Measurements from ENCODE around the gene SMARCD2.
"Not testable (repeated sequence)": the region's sequence is repeated elsewhere in the genome, so short reads cannot be mapped to it uniquely, and the experiment has no call there.

The SMARCD2 gene

DNA sequence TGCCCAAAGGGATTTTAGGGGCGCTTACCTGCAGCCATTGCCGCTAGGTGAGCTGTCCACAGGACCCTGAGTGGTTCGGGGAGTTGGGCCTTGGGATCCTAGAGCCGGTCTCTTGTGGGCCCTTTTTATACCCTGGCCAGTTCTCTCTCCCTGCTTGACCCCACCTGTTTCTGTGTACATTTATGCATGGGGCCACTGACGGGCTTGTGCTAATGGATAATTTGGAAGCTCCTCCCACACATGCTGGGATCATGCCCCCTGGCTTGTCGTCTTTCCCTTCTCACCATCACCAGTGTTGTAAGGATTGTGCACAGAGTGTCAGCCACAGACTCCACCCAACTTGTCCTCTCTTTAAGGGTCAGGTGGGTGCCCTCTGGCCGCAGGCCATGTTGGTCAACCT is 31.1 kb upstream of the SMARCD2 start, which contains the start of gene CSH2:
Gene CSH2, minus strand, starts transcription at position 101 of the 400 bp plus-strand sequence. Its CDS starts 63 bp downstream, at position 38.
- H4K20me1 ChIP-seq (ENCODE audit: insufficient read depth, low read length, poor library complexity, severe bottlenecking); H3K79me2 ChIP-seq (ENCODE audit: insufficient read depth, low read length); H3K9ac ChIP-seq (ENCODE audit: low read depth, low read length, poor library complexity, severe bottlenecking); H3K27me3 ChIP-seq (ENCODE audit: insufficient read depth, low read length, poor library complexity, severe bottlenecking); H2AFZ ChIP-seq (ENCODE audit: low read length); H3K9me2 ChIP-seq (replicated peaks; ENCODE audit: low read depth, low read length); H3F3A ChIP-seq (ENCODE audit: low read depth); H3K4me3 ChIP-seq (ENCODE audit: low read length, poor library complexity, severe bottlenecking); H3K36me3 ChIP-seq (ENCODE audit: insufficient read depth, low read length); H3K4me1 ChIP-seq (ENCODE audit: insufficient read depth, low read length, poor library complexity, severe bottlenecking); H3K9me3 ChIP-seq (ENCODE audit: insufficient read depth, low read depth, low read length); H3K4me2 ChIP-seq (ENCODE audit: low read depth, low read length, poor library complexity, severe bottlenecking): not testable (repeated sequence)

DNA sequence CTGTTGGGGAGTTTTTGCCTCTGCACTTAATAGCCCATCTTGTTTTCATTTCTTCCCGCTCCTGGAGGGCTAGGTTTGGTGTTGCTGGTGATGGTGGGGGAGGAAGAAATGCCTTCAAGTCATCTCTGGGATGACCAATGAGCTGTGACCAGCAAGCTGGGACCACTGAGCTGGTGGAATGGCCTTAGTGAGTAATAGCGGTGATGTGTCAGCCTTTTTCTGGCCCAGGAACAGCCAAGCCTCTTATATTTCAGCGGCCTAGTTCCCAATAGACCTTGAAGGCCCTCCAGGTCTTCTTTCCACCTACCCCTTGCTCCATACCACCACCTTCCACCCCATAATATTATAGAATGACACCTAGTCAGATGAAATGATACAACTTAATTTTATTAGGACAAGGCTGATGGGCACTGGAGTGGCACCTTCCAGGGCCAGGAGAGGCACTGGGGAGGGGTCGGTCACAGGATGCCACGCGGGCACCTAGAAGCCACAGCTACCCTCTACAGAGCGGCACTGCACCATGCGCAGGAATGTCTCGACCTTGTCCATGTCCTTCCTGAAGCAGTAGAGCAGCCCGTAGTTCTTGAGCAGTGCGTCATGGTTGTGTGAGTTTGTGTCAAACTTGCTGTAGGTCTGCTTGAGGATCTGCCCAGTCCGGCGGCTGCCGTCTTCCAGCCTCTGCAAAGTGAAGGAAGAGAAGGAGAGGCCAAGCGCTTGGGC is 29.3 kb upstream of the SMARCD2 start:
- not testable (repeated sequence) for H4K20me1 ChIP-seq (ENCODE audit: insufficient read depth, low read length, poor library complexity, severe bottlenecking); H3K9me2 ChIP-seq (replicated peaks; ENCODE audit: low read depth, low read length); H3K79me2 ChIP-seq (ENCODE audit: insufficient read depth, low read length); H3K9ac ChIP-seq (ENCODE audit: low read depth, low read length, poor library complexity, severe bottlenecking); H3K36me3 ChIP-seq (ENCODE audit: insufficient read depth, low read length); H2AFZ ChIP-seq (ENCODE audit: low read length); H3K9me3 ChIP-seq (ENCODE audit: insufficient read depth, low read depth, low read length); H3K27me3 ChIP-seq (ENCODE audit: insufficient read depth, low read length, poor library complexity, severe bottlenecking); H3K4me3 ChIP-seq (ENCODE audit: low read length, poor library complexity, severe bottlenecking); H3F3A ChIP-seq (ENCODE audit: low read depth); H3K4me2 ChIP-seq (ENCODE audit: low read depth, low read length, poor library complexity, severe bottlenecking); H3K4me1 ChIP-seq (ENCODE audit: insufficient read depth, low read length, poor library complexity, severe bottlenecking)

GRCh38 chr17:63870292-63870665 is 27.8 kb upstream of the SMARCD2 start:
- TF ChIP-seq, protein P1, sequence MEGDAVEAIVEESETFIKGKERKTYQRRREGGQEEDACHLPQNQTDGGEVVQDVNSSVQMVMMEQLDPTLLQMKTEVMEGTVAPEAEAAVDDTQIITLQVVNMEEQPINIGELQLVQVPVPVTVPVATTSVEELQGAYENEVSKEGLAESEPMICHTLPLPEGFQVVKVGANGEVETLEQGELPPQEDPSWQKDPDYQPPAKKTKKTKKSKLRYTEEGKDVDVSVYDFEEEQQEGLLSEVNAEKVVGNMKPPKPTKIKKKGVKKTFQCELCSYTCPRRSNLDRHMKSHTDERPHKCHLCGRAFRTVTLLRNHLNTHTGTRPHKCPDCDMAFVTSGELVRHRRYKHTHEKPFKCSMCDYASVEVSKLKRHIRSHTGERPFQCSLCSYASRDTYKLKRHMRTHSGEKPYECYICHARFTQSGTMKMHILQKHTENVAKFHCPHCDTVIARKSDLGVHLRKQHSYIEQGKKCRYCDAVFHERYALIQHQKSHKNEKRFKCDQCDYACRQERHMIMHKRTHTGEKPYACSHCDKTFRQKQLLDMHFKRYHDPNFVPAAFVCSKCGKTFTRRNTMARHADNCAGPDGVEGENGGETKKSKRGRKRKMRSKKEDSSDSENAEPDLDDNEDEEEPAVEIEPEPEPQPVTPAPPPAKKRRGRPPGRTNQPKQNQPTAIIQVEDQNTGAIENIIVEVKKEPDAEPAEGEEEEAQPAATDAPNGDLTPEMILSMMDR (conservative IDR thresholded peaks at IDR 0.05; ENCODE audit: low read length): 0 out of 2 replicates have a peak, but pooled peaks have one; percentile 2
- H3K4me3 ChIP-seq (ENCODE audit: low read length, poor library complexity, severe bottlenecking): not testable (repeated sequence)

GRCh38 chr17:63869491-63870291 is 27.2 kb upstream of the SMARCD2 start:
- H2AFZ ChIP-seq (ENCODE audit: low read length); H3K36me3 ChIP-seq (ENCODE audit: insufficient read depth, low read length); H3K27me3 ChIP-seq (ENCODE audit: insufficient read depth, low read length, poor library complexity, severe bottlenecking); H4K20me1 ChIP-seq (ENCODE audit: insufficient read depth, low read length, poor library complexity, severe bottlenecking); H3K4me2 ChIP-seq (ENCODE audit: low read depth, low read length, poor library complexity, severe bottlenecking); H3F3A ChIP-seq (ENCODE audit: low read depth); H3K9me3 ChIP-seq (ENCODE audit: insufficient read depth, low read depth, low read length); H3K4me1 ChIP-seq (ENCODE audit: insufficient read depth, low read length, poor library complexity, severe bottlenecking); H3K79me2 ChIP-seq (ENCODE audit: insufficient read depth, low read length); H3K9ac ChIP-seq (ENCODE audit: low read depth, low read length, poor library complexity, severe bottlenecking); H3K9me2 ChIP-seq (replicated peaks; ENCODE audit: low read depth, low read length); H3K4me3 ChIP-seq (ENCODE audit: low read length, poor library complexity, severe bottlenecking): not testable (repeated sequence)
- TF ChIP-seq, protein P1 (conservative IDR thresholded peaks at IDR 0.05; ENCODE audit: low read length): peak; percentile 56

More at GRCh38 chr17:63870292-63870665, 27.8 kb upstream of the SMARCD2 start:
- H3K36me3 ChIP-seq (ENCODE audit: insufficient read depth, low read length); H3F3A ChIP-seq (ENCODE audit: low read depth); H3K4me1 ChIP-seq (ENCODE audit: insufficient read depth, low read length, poor library complexity, severe bottlenecking); H2AFZ ChIP-seq (ENCODE audit: low read length); H4K20me1 ChIP-seq (ENCODE audit: insufficient read depth, low read length, poor library complexity, severe bottlenecking); H3K9me3 ChIP-seq (ENCODE audit: insufficient read depth, low read depth, low read length); H3K9me2 ChIP-seq (replicated peaks; ENCODE audit: low read depth, low read length); H3K27me3 ChIP-seq (ENCODE audit: insufficient read depth, low read length, poor library complexity, severe bottlenecking); H3K79me2 ChIP-seq (ENCODE audit: insufficient read depth, low read length); H3K9ac ChIP-seq (ENCODE audit: low read depth, low read length, poor library complexity, severe bottlenecking); H3K4me2 ChIP-seq (ENCODE audit: low read depth, low read length, poor library complexity, severe bottlenecking): not testable (repeated sequence)

GRCh38 chr17:63866625-63867024 is 24.1 kb upstream of the SMARCD2 start:
- H3F3A ChIP-seq (ENCODE audit: low read depth); H3K9me2 ChIP-seq (replicated peaks; ENCODE audit: low read depth, low read length); H3K79me2 ChIP-seq (ENCODE audit: insufficient read depth, low read length); H3K9me3 ChIP-seq (ENCODE audit: insufficient read depth, low read depth, low read length); H3K9ac ChIP-seq (ENCODE audit: low read depth, low read length, poor library complexity, severe bottlenecking); H3K36me3 ChIP-seq (ENCODE audit: insufficient read depth, low read length); H3K27me3 ChIP-seq (ENCODE audit: insufficient read depth, low read length, poor library complexity, severe bottlenecking); H4K20me1 ChIP-seq (ENCODE audit: insufficient read depth, low read length, poor library complexity, severe bottlenecking); H3K4me2 ChIP-seq (ENCODE audit: low read depth, low read length, poor library complexity, severe bottlenecking); H3K4me3 ChIP-seq (ENCODE audit: low read length, poor library complexity, severe bottlenecking); H3K4me1 ChIP-seq (ENCODE audit: insufficient read depth, low read length, poor library complexity, severe bottlenecking): not testable (repeated sequence)
- H2AFZ ChIP-seq (ENCODE audit: low read length): peak overlapping the region; percentile 72

Data from Loucy (cell line).